ENCODE data around the gene GRID1.
A peak's percentile ranks its signal among the peaks of the same experiment; 100 is the strongest.

GRID1 gene

GRCh38 chr10:86165666-86166065 lies 200.9 kb downstream of the GRID1 start:
- DNase-seq (ENCODE audit: low spot score), result no peak

GRCh38 chr10:86164960-86165630 lies 201.5 kb downstream of the GRID1 start:
- no peak for DNase-seq (ENCODE audit: low spot score)

GRCh38 chr10:86164174-86164774 lies 202.3 kb downstream of the GRID1 start:
- DNase-seq (ENCODE audit: low spot score), result no peak

GRCh38 chr10:86163522-86164173 lies 202.9 kb downstream of the GRID1 start:
- DNase-seq (ENCODE audit: low spot score), result no peak

- no peak for DNase-seq (ENCODE audit: low spot score)
Observed at GRCh38 chr10:86162696-86163400, 203.7 kb downstream of the GRID1 start.

GRCh38 chr10:86162036-86162435 lies 204.6 kb downstream of the GRID1 start:
- DNase-seq (ENCODE audit: low spot score), result no peak

GRCh38 chr10:86160890-86161585 lies 205.6 kb downstream of the GRID1 start:
- DNase-seq (ENCODE audit: low spot score), result no peak

GRCh38 chr10:86159797-86160196 lies 206.8 kb downstream of the GRID1 start:
- DNase-seq (ENCODE audit: low spot score), result no peak

- no peak for DNase-seq (ENCODE audit: low spot score)
Observed at GRCh38 chr10:86155054-86155921, 211.3 kb downstream of the GRID1 start.

- no peak for DNase-seq (ENCODE audit: low spot score)
Observed at GRCh38 chr10:86153751-86154150, 212.8 kb downstream of the GRID1 start.

GRCh38 chr10:86152911-86153310 lies 213.7 kb downstream of the GRID1 start:
- no peak for DNase-seq (ENCODE audit: low spot score)

- no peak for DNase-seq (ENCODE audit: low spot score)
Observed at GRCh38 chr10:86152354-86152753, 214.2 kb downstream of the GRID1 start.

- DNase-seq (ENCODE audit: low spot score), result no peak
Observed at GRCh38 chr10:86151613-86152012, 215.0 kb downstream of the GRID1 start.

- no peak for DNase-seq (ENCODE audit: low spot score)
Observed at GRCh38 chr10:86149257-86149656, 217.3 kb downstream of the GRID1 start.

- DNase-seq (ENCODE audit: low spot score), result no peak
Observed at GRCh38 chr10:86148117-86148516, 218.5 kb downstream of the GRID1 start.

GRCh38 chr10:86144301-86144700 lies 222.3 kb downstream of the GRID1 start:
- DNase-seq (ENCODE audit: low spot score), result no peak

GRCh38 chr10:86141896-86142295 lies 224.7 kb downstream of the GRID1 start:
- DNase-seq (ENCODE audit: low spot score), result no peak

GRCh38 chr10:86139066-86139657 lies 227.4 kb downstream of the GRID1 start:
- DNase-seq (ENCODE audit: low spot score), result peak; percentile 38

GRCh38 chr10:86138551-86139065 lies 228.0 kb downstream of the GRID1 start:
- DNase-seq (ENCODE audit: low spot score), result no peak

- no peak for DNase-seq (ENCODE audit: low spot score)
Observed at GRCh38 chr10:86137561-86137960, 229.0 kb downstream of the GRID1 start.

GRCh38 chr10:86136934-86137333 lies 229.7 kb downstream of the GRID1 start:
- DNase-seq (ENCODE audit: low spot score), result no peak

Measured in putamen (tissue), 1 donor.